ENCODE measurements around the gene OR52I1.

OR52I1 gene

DNA sequence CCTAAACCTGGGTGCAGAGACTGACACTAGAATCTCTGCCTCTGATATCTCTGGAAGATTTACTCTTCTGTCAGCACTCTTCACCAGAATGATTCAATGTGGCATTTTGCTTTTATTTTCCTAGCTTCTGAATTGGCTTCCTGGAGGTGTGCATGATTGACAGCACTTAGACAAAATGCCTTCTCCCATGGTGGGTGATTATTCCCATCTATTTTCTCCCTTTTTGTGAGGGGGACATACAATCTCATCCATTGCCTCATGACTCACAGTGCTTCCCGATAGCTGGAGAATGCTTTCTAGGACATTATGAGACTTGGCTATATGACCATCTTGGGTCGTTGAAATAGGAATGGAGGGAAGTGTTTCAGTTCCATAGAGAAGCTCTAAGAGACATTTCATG is 18.1 kb downstream of the OR52I1 start:
- DNase-seq (ENCODE audit: low spot score): no peak

DNA sequence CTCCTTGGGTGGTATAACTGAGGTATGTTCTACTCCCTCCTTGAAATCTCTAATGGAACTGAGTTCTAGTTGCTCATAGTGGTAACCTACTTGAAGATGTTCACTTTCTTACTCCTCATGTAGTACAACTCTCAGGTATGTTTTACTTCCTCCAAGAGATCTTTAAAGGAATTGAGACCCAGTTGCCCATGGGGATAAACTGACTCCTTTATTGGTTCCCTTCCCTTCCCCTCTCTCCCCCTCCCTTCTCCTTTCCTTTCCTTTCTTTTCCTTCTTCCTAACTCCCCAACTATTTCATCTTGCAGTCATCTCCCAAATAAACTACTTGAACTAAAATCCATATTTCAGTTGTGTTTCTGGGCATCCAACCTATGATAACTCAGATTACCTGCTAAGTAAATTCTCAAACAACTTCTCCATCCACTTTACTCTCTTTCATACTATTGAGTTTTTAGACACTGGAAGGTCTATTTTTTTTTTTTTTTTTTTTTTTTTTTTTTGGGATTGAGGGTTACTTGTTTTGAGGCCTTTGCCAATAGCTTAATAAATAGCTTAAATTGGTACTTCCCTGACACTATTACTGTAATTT is 22.1 kb downstream of the OR52I1 start:
- DNase-seq (ENCODE audit: low spot score): no peak

DNA sequence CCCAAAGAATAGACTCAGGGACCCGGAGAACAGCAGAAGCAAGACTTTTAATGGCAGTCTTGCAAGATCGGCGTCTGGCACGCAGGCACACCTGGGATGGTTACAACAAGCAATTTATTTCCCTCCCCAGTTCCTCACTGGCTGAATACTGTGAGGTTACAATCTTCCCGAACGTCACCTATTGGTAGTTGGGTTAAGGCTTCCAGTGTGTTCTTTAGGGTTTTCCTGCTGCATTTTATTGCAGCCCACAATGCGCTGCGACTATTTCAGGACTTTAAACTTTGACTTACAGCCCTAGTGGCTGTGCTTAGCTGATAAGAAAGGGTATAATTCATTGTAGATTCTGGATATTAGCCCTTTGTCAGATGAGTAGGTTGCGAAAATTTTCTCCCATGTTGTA is 25.7 kb downstream of the OR52I1 start:
- DNase-seq (ENCODE audit: low spot score): no peak

DNA sequence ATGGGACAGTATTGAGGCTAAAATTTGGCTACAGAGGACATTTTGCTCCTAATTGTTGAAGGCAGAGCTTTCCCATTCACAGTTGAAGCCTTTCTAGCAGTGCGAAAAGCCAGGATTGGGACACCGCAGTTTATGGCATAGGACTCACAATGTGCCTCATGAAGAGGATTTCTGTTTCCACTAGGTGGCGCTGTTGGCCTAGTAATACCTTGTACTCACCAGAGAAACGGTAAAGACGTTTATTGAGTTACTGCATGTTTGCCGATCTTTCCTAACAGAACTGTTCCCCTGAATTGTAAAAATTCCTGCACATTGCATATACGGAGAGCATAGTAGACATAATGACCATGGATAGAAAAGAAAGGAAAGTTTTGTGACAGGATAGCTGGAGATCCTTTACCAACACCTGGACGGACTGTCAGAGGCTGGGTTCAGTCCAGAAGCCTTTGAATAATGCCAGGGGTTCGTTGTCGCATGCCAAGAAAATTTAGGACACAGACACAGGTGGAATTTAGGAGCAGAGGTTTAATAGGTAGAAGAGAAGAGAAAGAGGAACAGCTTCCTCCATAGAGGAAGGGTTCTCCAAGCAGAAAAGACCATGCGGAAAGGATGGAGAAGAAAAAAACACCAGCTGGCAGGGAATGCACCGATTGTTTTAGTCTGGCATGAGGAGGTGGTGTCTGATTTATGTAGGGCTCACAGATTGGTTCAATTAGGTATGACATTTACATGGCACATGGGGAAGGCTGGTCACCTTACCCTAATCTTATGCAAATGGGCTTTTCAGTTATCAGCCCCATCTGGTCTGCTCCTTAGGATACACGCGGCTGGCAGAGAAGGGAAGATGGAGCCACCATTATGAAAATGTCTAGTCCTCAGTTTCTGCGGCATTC is 32.6 kb downstream of the OR52I1 start:
- DNase-seq (ENCODE audit: low spot score): no peak

DNA sequence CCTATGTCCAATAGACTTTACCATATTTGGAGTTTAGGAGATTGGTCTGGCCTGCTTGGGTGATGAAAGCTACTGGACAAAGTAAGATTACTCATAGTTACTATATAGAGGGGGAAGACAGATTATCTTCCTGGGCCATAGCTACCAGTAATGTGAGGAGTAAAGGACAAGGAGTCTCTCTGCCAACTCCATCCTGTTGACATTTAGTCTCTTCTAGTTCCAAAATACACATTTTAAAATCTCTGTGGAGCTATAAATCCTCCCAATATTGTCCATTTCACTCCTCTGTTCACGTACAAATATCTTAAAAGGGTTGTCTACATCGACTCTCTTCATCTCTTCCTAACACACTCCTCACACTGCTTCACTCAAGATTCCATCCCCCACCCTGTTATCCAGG is 42.3 kb downstream of the OR52I1 start:
- no peak for DNase-seq (ENCODE audit: low spot score)

DNA sequence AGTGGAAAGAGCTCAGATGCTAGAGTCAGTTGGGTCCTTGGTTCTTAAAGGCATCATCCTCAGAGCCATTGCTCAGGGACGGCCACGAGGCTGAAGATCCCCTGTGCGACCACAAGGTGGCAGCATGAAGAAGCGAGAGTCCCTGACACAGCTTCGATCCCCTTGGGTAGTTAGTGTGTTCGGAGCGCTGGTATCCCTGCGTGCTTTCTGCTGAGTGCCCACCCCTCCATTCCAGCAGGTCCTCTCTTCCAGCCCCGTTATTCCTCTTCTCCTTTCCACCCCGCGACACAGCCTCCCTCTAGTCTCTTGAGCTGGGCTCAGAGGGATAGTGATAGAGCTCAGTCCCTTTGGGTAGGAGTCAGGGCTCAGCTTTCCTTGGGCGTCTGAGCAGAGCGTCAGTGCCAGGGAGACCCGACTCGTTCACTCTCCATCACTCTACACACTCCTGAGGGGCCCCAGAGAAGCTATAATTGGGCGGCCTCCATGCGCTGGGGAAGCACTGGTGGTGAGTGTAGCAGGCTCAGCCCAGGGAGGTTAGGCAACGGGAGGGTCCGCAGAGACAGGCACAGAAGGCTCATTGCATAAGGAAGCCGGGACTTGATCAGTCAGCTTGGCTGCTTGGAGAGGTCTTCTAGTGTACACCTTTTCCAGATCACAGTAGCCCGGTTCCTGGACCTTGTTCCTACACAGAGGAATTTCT is 43.3 kb downstream of the OR52I1 start, which contains the start of gene OR51D1:
OR51D1 (plus strand) TSS at position 516 of the 700 bp plus-strand sequence. CDS start 2,314 bp downstream, outside the sequence.
- DNase-seq (ENCODE audit: low spot score): peak; percentile 88

DNA sequence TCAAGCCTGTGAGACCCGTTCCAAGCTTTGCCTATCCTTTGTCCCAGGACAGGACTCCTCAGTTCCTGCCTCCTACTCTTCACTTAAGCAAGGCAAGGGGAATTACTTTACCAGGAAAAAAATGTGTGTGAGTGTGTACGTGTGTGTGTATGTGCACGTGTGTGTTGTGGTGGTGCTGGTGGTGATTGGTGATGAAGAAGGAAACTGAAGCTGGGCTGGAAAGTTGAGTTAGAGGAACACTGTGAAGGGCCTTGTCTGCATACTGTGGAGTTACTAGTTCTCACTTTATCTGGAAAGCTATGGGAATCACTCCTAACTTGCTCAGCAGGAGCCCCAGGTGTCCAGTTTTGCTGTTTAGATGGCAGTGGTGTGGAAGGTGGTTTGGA is 43.8 kb downstream of the OR52I1 start:
- no peak for DNase-seq (ENCODE audit: low spot score)

DNA sequence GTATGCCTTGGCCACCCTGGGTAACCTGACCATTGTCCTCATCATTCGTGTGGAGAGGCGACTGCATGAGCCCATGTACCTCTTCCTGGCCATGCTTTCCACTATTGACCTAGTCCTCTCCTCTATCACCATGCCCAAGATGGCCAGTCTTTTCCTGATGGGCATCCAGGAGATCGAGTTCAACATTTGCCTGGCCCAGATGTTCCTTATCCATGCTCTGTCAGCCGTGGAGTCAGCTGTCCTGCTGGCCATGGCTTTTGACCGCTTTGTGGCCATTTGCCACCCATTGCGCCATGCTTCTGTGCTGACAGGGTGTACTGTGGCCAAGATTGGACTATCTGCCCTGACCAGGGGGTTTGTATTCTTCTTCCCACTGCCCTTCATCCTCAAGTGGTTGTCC is 46.1 kb downstream of the OR52I1 start:
- no peak for DNase-seq (ENCODE audit: low spot score)

DNA sequence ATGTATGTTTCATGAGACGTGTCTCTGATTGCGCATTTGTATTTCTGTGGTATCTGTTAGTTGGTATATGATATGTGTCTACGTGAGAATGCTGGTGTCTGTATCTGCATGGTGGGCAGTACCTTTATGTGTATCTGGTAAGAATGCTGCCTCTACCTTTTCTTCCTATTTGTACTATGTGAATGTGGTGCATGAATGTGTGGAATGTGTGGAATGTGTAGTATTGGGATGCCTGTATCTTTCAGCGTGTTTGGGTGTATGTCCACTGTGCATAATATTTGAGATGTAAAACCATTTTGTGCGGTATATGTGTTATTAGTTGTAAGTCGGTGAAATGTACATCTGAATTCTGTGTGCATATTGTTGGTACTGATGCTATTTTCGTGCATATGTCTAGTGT is 47.7 kb downstream of the OR52I1 start:
- DNase-seq (ENCODE audit: low spot score): no peak

DNA sequence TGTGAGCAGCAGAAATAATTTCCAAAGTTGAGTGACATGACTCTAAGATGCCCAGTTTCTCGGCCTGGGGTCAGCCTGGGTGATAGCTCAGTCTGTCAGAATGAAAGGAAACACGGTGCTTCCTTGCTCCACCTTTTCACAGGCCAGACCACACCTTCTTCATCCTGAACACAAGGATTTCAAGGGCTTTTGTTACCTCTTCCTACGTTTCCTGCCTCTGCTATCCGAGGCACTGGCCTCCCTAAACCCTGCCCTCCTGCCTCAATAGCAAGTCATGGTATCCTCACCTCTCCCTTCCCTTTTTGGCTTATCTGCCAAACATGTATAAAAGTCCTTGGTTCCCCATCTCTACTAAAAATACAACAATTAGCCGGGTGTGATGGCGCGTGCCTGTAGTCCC is 48.2 kb downstream of the OR52I1 start:
- DNase-seq (ENCODE audit: low spot score): no peak

DNA sequence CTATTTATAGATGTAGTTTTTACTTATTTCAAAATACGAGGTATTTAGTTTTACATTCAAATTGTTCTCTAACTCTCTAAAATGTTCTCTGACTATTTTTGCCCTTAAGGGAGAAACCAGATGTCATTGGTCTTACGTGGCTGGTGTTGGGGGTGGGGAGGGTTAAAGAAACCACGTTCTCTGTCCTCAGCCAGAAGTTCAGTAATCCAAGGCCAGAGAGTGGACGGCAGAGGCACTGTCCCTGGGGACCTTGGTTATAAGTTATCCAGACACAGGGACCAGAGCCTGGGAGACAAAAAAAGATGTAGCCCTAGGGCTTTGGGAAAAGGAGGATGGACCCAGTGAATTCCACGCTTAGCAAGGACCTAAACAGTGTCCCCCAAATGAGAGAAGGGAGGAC is 49.2 kb downstream of the OR52I1 start:
- DNase-seq (ENCODE audit: low spot score): no peak

DNA sequence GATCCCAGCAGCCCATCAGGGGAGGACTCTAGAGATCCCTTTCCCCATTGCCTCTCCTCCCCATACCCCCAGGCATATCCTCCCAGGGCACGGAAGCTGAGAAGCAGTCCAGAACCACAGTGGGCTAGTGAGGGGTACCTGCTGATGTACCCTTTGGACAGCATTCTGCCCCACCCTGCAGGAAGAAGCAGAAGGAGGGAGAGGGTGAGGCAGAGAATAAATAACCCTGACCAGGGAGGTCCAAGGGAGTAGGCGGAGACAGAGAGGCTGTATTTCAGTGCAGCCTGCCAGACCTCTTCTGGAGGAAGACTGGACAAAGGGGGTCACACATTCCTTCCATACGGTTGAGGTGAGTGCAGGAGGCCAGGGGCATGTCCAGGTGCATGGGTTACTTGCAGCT is 49.8 kb downstream of the OR52I1 start, which contains the start of gene OR51E1:
OR51E1 (plus strand) TSS at position 301 of the 400 bp plus-strand sequence. CDS start 8,545 bp downstream, outside the sequence.
- DNase-seq (ENCODE audit: low spot score): no peak

DNA sequence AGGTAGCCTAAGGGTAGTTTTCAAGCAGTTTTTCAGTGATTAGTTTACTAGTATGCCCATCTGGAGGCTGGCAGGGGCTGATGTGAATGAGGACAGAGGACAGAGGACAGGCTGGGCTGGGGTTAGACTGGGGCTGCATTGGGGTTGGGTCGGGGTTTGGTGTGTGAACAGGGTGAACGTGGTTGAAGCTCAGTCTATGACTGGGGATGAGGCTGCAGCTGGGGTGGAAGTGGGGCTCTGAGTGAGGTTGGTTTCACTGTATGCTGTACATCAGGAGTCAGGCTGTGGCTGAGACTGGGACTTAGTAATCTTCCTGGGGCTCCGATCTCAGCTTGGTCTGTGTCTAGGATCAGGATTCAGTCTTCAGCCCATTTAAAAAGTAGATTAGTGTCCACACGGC is 50.4 kb downstream of the OR52I1 start:
- DNase-seq (ENCODE audit: low spot score): no peak
